Measurements from ENCODE around the gene TSC22D4.
"Not testable (repeated sequence)": the region's sequence is repeated elsewhere in the genome, so short reads cannot be mapped to it uniquely, and the experiment has no call there.

The TSC22D4 gene

DNA sequence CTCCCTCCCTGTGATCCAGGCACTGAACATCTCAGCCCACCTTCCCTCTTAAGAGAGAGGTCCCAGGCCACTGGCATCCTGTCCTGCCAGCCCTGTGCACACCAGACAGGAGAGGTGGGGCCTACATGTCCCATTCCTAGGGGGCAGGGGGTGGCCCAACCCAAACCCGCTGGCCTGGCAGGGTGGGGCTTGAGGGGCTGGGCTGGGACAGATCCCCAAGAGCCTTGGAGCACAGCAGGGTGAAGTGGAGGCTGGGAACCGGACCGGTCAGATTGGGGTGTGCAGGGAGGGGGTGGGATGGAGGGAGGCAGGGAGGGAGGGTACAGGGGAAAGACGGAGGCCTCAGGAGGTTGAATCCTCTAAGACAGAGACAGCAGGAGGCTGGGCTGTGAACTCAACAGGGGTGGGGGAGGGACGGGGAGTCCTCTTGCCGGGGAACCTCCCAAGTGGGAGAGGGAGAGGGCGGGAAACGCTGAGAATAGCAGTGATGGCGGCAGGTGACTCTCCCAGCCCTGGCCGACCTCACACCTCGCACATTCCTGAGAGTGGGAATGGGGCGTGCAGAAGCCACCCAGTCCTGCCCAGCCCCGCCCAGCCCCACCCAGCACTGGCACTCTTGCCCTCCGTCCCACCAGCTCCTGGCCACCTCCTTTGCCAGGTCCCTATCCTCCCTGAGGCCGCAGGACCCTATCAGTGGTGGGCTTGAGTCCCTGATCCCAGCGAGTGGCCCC lies 6.7 kb downstream of the TSC22D4 start:
- no peak overlapping the region for H3K4me3 Mint-ChIP-seq

DNA sequence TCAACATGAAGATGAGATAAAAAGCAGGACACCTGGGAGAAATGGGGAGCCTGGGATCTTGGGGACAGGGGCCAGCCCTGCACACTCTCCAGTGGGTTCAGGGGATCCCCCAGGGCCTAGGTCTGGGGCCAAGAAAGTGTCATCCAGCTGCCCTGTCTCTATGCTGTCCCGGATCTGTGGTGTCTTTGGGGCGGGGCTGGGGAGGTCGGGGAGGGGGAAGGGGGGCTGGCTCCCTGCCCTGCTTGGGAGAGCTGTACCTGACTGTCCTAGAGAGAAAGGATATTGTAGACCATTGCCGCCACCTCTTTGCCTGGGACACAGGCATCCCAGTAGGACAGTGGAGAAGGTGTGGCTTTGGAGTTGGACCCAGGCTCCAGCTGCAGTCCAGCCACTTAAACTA lies 8.0 kb downstream of the TSC22D4 start:
- Mint-ChIP-seq H3K27ac (peak overlapping the region; percentile 68), H3K9me3 (no peaks in the 10 kb centered on the region), H3K4me3 (no peak overlapping the region), H3K27me3 (ENCODE audit: low read depth) (no peaks in the 10 kb centered on the region), H3K4me1 (ENCODE audit: low read depth) (peaks cover 21% of the 10 kb centered on the region), H3K36me3 (ENCODE audit: low read depth) (peaks cover 27% of the 10 kb centered on the region)

More for the DNA sequence above, 6.7 kb downstream of the TSC22D4 start:
- no peaks in the 10 kb centered on the region for H3K9me3 Mint-ChIP-seq
- peaks cover 34% of the 10 kb centered on the region for H3K36me3 Mint-ChIP-seq (ENCODE audit: low read depth)
- peaks cover 29% of the 10 kb centered on the region for H3K4me1 Mint-ChIP-seq (ENCODE audit: low read depth)
- H3K27ac Mint-ChIP-seq, result no peak overlapping the region
- H3K27me3 Mint-ChIP-seq (ENCODE audit: low read depth), result no peaks in the 10 kb centered on the region

DNA sequence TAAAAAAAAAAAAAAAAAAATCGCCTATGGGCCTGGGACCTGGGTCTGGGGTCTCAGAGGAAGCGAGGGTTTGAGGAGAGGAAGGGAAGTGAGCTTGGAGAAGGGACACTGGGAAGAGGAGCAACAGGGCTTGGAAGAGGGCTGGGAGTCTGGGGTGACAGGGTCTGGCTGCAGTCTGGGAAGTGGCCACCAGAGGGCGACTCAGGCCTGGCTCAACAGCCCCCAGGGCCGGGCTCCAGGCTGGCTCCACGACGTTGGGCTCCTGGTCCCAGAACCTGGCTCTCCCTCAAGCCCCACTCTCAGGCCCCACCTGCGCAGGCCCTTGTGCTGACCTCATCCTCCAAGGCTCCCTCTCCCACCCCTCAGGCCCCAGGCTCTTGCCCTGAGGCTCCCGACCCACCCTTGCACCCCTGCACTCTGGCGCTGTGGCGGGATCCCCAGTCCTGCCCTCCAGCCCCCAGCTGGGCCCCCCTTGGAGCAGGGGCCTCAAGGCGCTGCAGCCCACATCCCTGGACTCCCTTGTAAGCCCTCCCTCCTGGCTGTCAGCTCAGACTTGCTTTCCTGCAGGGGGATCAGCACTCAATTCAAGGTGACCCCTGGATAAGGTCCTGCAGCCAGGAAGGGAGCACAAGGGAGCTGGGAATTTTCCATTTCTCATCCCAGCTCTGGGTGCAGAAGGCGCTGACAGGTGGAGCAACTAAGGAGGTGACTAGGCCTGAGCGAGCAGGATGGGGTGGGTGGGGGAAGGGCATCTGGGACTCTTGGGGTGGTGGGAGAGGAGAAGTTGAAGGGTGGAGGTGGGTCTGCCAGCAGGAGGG lies 9.6 kb downstream of the TSC22D4 start:
- peaks cover 15% of the 10 kb centered on the region for H3K4me1 Mint-ChIP-seq (ENCODE audit: low read depth)
- H3K27me3 Mint-ChIP-seq (ENCODE audit: low read depth), result no peaks in the 10 kb centered on the region
- no peaks in the 10 kb centered on the region for H3K9me3 Mint-ChIP-seq
- no peak overlapping the region for H3K4me3 Mint-ChIP-seq
- H3K36me3 Mint-ChIP-seq (ENCODE audit: low read depth), result peaks cover 24% of the 10 kb centered on the region
- H3K27ac Mint-ChIP-seq, result no peak overlapping the region

DNA sequence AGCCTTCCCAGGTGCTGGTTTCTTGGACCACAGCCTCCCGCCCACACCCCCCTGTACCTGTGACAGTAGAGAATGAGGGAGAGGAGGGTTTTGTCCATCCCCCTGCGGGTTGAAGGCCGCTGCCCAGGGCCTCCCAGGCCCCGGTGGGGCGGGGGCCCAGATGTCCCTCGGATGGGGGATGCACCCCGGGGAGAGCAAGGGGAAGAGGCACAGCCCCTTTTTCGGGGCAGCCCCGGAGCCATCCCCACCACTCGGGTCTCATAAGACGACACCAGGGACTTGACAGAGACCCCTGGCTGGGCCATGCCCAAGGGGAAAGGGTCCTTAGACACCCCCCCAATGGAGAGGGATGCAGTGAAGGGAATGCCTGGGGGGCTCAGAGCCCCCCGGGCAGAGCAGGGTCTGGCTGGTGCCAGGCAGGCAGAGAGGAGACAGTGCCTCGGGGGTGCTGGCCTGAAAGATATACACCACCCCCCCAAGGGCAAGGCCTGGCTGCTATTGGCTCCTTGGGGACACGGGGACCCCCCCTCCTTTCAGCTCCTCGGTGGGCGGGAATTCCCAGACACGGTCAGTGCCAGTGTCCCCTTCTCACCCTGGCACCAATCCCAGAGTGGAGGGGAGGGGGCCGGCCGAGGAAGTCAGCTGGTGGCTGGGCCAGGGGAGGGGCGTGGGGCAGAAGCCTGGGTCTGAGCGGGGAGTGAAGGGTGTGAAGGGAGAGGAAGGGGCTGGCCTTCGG lies 11.2 kb downstream of the TSC22D4 start:
- peaks cover 10% of the 10 kb centered on the region for H3K4me1 Mint-ChIP-seq (ENCODE audit: low read depth)
- H3K4me3 Mint-ChIP-seq, result no peak overlapping the region
- no peaks in the 10 kb centered on the region for H3K9me3 Mint-ChIP-seq
- H3K36me3 Mint-ChIP-seq (ENCODE audit: low read depth), result peaks cover 20% of the 10 kb centered on the region
- H3K27ac Mint-ChIP-seq, result no peak overlapping the region
- no peaks in the 10 kb centered on the region for H3K27me3 Mint-ChIP-seq (ENCODE audit: low read depth)

DNA sequence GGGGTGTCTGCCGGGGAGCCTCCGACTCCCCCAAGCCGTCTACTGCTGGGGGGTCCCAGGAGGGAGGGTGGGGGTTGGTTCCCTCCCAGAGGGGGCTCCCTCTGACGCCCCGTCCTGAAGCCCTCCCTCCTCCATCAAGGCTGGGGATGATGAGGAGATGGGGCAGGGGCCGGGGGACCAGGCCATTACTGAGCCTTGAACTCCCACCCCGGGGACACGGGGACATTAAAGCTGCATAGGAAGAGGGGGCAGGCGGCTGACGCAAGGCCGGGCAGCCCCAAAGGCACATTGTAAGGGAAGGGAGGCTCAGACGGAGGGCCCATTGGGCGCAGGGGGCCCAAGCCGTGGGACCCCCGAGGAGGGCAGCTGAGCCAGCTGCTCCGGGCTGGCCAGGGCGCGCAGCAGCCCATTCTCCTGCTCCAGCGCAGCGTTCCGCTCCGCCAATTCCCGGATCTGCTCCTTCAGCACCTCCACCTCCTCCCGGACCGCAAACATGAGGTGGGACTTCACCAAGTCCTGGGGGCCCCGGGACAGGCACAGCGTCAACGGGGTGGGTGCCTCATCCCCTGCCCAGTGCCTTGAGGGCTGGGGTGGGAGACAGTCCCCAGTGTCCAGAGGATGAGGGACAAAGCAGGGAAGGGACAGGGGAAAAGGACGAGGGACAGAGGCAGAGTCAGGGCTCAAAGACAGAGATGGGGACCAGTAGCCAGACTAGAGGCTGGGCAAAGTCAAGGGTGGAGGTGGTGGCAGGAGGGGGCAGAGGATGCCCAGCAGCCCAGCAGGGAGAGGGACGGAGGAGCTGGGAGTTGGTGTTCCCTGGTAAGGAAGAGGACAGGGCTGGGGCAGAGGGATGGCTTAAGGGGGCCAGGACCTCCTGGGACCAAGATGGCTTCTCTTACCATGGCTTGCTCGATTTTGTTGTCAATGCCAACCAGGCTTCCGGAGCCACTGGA lies 12.1 kb downstream of the TSC22D4 start:
- peaks cover 21% of the 10 kb centered on the region for H3K36me3 Mint-ChIP-seq (ENCODE audit: low read depth)
- H3K4me1 Mint-ChIP-seq (ENCODE audit: low read depth), result peaks cover 9% of the 10 kb centered on the region
- H3K27ac Mint-ChIP-seq, result no peak overlapping the region
- no peaks in the 10 kb centered on the region for H3K9me3 Mint-ChIP-seq
- H3K4me3 Mint-ChIP-seq, result no peak overlapping the region
- H3K27me3 Mint-ChIP-seq (ENCODE audit: low read depth), result no peaks in the 10 kb centered on the region

DNA sequence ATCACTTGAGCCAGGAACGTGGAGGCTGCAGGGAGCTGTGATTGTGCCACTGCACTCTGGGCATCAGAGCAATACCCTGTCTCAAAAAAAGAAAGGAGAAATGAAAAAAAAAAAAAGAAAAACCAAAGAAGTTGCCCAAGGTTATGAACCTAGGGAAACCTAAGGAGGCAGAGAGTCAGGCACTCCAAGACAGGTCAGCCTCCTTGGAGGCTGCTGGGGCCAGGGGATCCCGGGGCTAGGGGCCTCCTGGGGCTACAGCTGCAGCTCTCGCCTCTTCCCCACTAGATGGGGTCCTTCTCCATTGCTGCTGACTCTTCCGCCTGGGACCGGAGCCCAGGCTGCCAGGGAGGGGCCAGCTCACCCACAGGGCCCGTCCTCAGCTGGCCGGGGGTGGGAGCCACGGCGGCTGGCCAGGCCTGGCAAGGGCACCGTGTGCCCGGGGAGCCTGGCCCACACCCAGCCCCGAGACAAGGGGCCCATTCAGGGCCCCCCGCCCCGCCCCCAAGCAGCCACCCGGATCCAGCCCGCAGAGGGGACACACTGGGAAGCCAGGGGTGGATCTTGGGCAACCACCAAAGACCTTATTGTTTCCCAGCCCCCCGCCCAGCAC lies 13.2 kb downstream of the TSC22D4 start:
- peaks cover 7% of the 10 kb centered on the region for H3K4me1 Mint-ChIP-seq (ENCODE audit: low read depth)
- H3K36me3 Mint-ChIP-seq (ENCODE audit: low read depth), result peaks cover 21% of the 10 kb centered on the region
- H3K9me3 Mint-ChIP-seq, result no peaks in the 10 kb centered on the region
- H3K4me3 Mint-ChIP-seq, result no peak overlapping the region
- no peaks in the 10 kb centered on the region for H3K27me3 Mint-ChIP-seq (ENCODE audit: low read depth)
- H3K27ac Mint-ChIP-seq, result no peak overlapping the region

DNA sequence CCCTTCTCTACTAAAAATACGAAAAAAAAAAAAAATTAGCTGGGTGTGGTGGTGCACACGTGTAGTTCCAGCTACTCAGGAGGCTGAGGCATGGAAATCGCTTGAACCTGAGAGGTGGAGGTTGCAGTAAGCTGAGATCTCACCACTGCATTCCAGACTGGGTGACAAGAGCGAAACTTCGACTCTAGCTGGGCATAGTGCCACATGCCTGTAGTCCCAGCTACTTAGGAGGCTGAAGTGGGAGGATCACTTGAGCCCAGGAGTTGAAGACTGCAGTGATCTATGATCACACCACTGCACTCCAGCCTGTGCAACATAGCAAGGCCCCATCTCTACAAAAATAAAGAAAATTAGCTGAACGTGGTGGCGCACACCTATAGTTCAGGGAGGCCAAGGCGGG lies 13.7 kb downstream of the TSC22D4 start:
- Mint-ChIP-seq H3K27me3 (ENCODE audit: low read depth) (no peaks in the 10 kb centered on the region), H3K4me1 (ENCODE audit: low read depth) (peaks cover 5% of the 10 kb centered on the region), H3K36me3 (ENCODE audit: low read depth) (peaks cover 17% of the 10 kb centered on the region), H3K9me3 (no peaks in the 10 kb centered on the region), H3K4me3 (no peak overlapping the region), H3K27ac (no peak overlapping the region)

DNA sequence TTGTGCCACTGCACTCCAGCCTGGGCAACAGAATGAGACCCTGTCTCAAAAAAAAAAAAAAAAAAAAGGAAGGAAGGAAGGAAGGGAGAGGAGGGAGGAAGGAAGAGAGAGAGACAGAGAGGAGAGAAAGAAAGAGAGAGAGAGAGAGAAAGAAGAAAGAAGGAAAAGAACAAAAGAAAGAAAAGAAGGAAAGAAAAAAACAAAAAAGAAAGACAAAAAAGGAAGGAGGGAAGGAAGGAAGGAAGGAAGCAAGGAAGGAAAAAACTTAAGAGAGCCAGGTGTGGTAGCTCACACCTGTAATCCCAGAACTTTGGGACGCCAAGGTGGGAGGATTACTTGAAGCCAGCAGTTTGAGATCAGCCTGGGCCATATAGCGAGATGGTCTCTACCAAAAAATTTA lies 14.2 kb downstream of the TSC22D4 start:
- Mint-ChIP-seq H3K4me3 (no peak overlapping the region), H3K27ac (no peak overlapping the region), H3K4me1 (ENCODE audit: low read depth) (peaks cover 5% of the 10 kb centered on the region), H3K9me3 (no peaks in the 10 kb centered on the region), H3K27me3 (ENCODE audit: low read depth) (no peaks in the 10 kb centered on the region), H3K36me3 (ENCODE audit: low read depth) (peaks cover 15% of the 10 kb centered on the region)

DNA sequence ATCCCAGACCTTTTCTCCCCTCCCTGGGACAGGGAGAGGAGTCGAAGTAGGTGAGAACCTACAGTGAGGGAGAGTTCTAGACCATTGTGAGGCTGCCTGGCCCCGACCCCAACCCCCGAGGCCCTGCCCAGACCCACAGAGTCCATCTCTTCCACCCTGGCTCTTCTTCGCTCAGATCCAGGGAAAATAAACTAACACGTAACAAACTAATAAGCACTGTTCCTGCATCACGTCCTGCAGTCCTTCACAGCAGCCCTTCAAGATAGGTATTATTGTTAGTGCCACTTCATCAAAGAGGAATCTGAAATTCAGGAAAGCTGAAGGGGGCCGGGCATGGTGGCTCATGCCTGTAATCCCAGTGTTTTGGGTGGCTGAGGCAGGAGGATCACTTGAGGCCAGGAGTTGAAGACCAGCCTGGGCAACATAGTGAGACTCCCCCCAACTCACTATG lies 14.8 kb downstream of the TSC22D4 start, which contains the start of gene SPACDR:
SPACDR (minus strand) TSS at position 51 of the 451 bp plus-strand sequence. CDS start 235 bp downstream, outside the sequence.
- Mint-ChIP-seq H3K27me3 (ENCODE audit: low read depth) (no peaks in the 10 kb centered on the region), H3K36me3 (ENCODE audit: low read depth) (peaks cover 18% of the 10 kb centered on the region), H3K4me3 (no peak within 1 kb of the TSS), H3K4me1 (ENCODE audit: low read depth) (peaks cover 4% of the 10 kb centered on the region), H3K9me3 (no peaks in the 10 kb centered on the region), H3K27ac (no peak within 1 kb of the TSS)

DNA sequence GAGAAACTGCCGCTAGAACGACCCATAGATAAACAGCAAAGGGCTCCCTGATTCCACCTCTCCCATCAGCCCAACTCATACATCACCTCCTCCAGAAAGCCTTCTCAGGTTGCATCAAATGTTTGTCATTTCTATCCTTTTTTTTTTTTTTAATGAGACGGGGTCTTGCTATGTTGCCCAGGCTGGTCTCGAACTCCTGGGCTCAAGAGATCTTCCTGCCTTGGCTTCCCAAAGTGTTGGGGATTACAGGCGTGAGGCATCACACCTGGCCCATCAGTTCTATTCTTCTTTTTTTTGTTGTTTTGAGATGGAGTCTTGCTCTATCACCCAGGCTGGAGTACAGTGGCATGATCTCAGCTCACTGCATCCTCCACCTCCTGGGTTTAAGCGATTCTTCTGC lies 22.0 kb downstream of the TSC22D4 start:
- Mint-ChIP-seq H3K4me1 (ENCODE audit: low read depth) (peaks cover 8% of the 10 kb centered on the region), H3K36me3 (ENCODE audit: low read depth) (peaks cover 11% of the 10 kb centered on the region), H3K9me3 (no peaks in the 10 kb centered on the region), H3K27ac (no peak overlapping the region), H3K4me3 (no peak overlapping the region), H3K27me3 (ENCODE audit: low read depth) (no peaks in the 10 kb centered on the region)

DNA sequence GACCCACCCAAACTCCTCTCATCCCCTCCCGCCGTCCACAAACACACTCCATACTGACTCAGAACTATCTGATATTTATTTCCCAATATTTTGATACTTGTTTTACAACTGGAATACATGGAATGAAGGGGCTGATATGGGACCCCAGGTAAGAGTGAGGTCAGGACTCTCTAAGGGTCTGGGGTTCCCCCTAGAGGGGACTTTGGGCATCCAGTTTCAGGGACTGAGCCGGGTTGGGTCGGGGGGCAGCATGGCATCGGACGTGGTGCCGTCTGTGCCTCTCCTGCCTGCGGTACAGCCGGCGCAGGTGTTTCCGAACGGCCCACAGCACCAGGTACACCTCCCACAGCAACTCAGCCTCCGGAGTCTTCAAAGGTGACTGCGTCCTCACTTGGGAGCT lies 22.5 kb downstream of the TSC22D4 start:
- Mint-ChIP-seq H3K27me3 (ENCODE audit: low read depth) (no peaks in the 10 kb centered on the region), H3K4me1 (ENCODE audit: low read depth) (peaks cover 8% of the 10 kb centered on the region), H3K4me3 (no peak overlapping the region), H3K27ac (no peak overlapping the region), H3K9me3 (no peaks in the 10 kb centered on the region), H3K36me3 (ENCODE audit: low read depth) (peaks cover 9% of the 10 kb centered on the region)

DNA sequence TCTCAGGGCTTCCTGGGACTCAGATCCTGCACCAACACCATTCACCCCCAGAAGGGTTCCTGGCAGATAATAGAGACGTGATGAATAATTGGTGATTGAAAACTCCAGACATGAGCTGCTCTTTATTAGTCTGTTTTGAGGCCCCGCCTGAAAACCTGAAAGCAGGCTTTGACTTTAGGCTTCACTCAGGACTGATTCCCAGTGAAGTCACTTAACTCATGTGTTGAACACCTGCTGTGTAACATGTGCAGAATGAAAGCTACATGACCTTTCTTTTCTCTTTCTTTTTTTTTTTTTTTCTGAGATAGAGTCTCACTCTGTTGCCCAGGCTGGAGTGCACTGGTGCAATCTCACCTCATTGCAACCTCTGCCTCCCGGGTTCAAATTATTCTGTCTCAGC lies 23.8 kb downstream of the TSC22D4 start:
- Mint-ChIP-seq H3K9me3 (no peaks in the 10 kb centered on the region), H3K27me3 (ENCODE audit: low read depth) (no peaks in the 10 kb centered on the region), H3K36me3 (ENCODE audit: low read depth) (peaks cover 9% of the 10 kb centered on the region), H3K4me1 (ENCODE audit: low read depth) (peaks cover 8% of the 10 kb centered on the region), H3K4me3 (no peak overlapping the region), H3K27ac (no peak overlapping the region)

DNA sequence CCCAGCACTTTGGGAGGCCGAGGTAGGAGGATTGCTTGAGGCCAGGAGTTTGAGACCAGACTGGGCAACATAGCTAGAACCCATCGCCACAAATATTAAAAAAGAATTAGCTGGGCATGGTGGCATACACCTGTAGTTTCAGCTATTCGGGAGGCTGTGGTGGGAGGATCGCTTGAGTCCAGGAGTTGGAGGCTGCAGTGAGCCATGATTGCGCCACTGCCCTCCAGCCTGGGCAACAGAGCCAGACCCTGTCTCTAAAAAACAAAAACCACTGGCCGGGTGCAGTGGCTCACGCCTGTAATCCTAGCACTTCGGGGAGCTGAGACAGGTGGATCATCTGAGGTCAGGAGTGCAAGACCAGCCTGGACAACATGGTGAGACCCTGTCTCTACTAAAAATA lies 25.2 kb downstream of the TSC22D4 start:
- not testable (repeated sequence) for H3K9me3 Mint-ChIP-seq; H3K27me3 Mint-ChIP-seq (ENCODE audit: low read depth); H3K36me3 Mint-ChIP-seq (ENCODE audit: low read depth); H3K4me1 Mint-ChIP-seq (ENCODE audit: low read depth); H3K27ac Mint-ChIP-seq; H3K4me3 Mint-ChIP-seq

All from T-helper 1 cell treated with Interleukin-12 subunit alpha and Interleukin-12 subunit beta and Interleukin-4 antibody, amounts not matched to agents 30 μg/mL and 1 μg/mL, for 36 hours (primary cell).